Muscle of leg (tissue), 11 donors: ENCODE measurements around the gene PRKCZ. TPM values are rescaled to one million over a fixed set of nuclear protein-coding genes. Genes with fewer than 3 reads are reported as not detected.

Experiments
- DNase-seq: peaks from one replicate; pipeline ENCODE4 v3.0.0; 2013
- H3K27ac ChIP-seq: one replicate; pipeline ENCODE4 v1.5.1; 2013; ENCODE audit warnings: mild to moderate bottlenecking, low read length, control low read depth
- H3K27me3 ChIP-seq: one replicate; pipeline ENCODE4 v1.6.1; 2013; ENCODE audit warnings: low read length; ENCODE audit not compliant: control insufficient read depth, insufficient read depth
- H3K36me3 ChIP-seq: one replicate; pipeline ENCODE4 v1.6.1; 2013; ENCODE audit warnings: low read length; ENCODE audit not compliant: control insufficient read depth, insufficient read depth
- H3K4me1 ChIP-seq: one replicate; pipeline ENCODE4 v1.6.1; 2013; ENCODE audit warnings: low read length; ENCODE audit not compliant: control insufficient read depth, insufficient read depth
- H3K4me3 ChIP-seq: one replicate; pipeline ENCODE4 v1.5.1; 2013; ENCODE audit warnings: low read length, control low read depth
- H3K9me3 ChIP-seq: replicated peaks from 2 replicates; pipeline ENCODE4 v1.6.1; 2013; ENCODE audit warnings: low read depth, low read length; ENCODE audit not compliant: control insufficient read depth
- WGBS: methylation state at CpG from one replicate; pipeline ENCODE4 v1.1.5; 2013; ENCODE audit warnings: missing lambda C conversion rate; ENCODE audit not compliant: insufficient coverage; 5-methylcytosine and 5-hydroxymethylcytosine counted together
- polyA plus RNA-seq, 8 donors: library from polyadenylated mRNA; unstranded; fragments of 120-200 nt; gene quantifications; one replicate each; pipeline versions ENCODE4 v1.2.1 to v1.2.3, GENCODE V29; 2013; ENCODE audit warnings: inconsistent platforms in 1 of 8, low replicate concordance in 1 of 8; ENCODE audit not compliant: insufficient read length in 8 of 8, insufficient read depth in 1 of 8
- total RNA-seq: library from RNA; stranded (reverse); fragments of 120-200 nt; gene quantifications from one replicate; pipeline ENCODE4 v1.2.4, GENCODE V29; 2013

Gene PRKCZ
- total and polyA plus RNA-seq, 9 donors, result 4.0 to 10.5 (median 5.7) TPM

GRCh38 chr1:2192031-2192995 is 142.1 kb downstream of the PRKCZ start:
- no peak overlapping the region for H3K4me3 ChIP-seq
- peak overlapping the region; percentile 81 for H3K27ac ChIP-seq
- peak; percentile 93 for DNase-seq
- H3K4me1 ChIP-seq, result peaks cover 59% of the 10 kb centered on the region
- H3K9me3 ChIP-seq, result no peaks in the 10 kb centered on the region
- 48% methylated on average over 24 of the region's 30 CpGs for WGBS
- peaks cover 3% of the 10 kb centered on the region for H3K36me3 ChIP-seq
- H3K27me3 ChIP-seq, result no peaks in the 10 kb centered on the region

DNA sequence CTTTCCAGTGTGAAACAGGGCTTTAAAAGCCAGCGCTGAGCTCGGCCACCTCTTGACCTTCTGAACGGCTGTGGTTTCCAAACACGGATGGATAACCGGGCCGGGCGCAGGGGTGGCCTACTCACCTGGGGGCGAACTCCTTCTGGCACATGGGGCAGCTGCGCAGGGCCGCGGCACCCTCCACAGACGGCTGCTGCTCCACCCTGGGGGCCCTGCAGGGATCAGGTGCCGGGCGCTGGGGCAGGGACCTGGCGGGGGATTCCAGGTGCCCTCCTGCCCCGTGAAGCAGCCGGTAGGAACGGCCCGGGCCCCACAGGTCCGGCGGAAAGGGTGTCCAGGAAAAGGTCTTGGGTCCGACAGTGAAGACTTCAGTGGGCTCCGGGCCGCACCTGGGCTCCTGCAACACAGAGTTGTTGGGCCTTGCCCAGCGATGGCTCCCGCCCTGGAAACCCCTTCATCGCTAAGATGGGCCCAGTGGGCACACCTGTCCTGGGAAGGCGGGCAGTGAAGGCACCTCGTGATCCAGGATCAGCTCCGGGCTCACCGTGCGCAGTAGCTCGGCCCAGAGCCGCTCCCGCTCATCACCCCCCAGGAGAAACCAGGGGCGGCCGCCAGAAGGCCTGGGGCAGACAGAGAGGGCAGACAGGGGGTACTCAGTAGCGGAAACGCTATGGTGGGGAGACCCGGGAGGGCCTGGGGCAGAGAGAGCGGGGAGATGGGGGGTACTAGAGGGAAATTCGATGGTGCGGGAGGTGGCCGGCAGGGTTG is 143.5 kb downstream of the PRKCZ start:
- Histone ChIP-seq H3K36me3 (peaks cover 3% of the 10 kb centered on the region), H3K4me1 (peaks cover 66% of the 10 kb centered on the region), H3K27me3 (no peaks in the 10 kb centered on the region), H3K27ac (peak overlapping the region; percentile 65), H3K4me3 (peak overlapping the region; percentile 18), H3K9me3 (no peaks in the 10 kb centered on the region)
- WGBS, result 53% methylated on average over 39 of the region's 44 CpGs
- no peak for DNase-seq

GRCh38 chr1:2194319-2194897 is 144.2 kb downstream of the PRKCZ start, which contains the start of gene FAAP20:
Gene FAAP20 (minus strand): TSS chr1:2194772. CDS start chr1:2194749, 23 bp downstream.
- no peak for DNase-seq

DNA sequence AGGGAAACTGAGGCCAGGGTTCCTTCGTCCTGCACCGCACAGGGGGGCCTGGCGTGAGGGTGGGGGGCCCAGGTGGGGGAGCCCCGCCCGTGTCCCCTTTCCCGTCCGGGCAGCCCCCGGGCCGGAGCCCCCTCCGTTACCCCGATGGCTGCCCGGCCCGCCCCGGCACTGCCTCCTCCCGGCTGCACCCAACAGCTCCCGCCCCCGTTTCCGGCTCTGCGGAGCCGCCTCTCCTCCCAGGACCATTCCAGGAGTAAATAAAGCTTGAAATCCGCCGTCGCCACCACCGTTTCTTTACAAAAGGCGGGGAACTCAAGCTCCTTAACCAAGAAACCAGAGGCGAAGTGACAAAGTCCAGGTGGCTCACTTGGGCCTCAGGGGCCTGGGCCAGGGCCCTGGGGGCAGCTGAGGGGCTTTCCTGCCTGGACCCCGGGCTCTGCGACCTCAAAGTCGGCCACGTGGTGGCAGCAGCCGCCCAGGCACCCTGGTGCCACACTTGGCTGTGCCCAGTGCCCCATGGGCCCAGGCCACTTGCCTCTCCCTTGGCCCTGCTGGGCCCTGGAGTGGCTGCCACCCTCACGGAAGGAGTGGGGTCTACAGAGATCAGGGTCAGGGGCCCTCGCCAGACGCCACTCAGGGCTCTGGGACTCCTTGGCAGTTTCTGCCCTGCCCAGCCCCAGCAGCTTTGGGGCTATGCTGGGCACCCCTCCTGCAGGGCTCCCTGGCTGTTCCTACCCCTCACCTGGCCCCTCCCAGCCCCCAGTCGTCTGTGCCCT is 144.9 kb downstream of the PRKCZ start:
- Histone ChIP-seq H3K36me3 (peaks cover 3% of the 10 kb centered on the region), H3K9me3 (no peaks in the 10 kb centered on the region), H3K4me3 (peak overlapping the region; percentile 70), H3K27ac (peak overlapping the region; percentile 95), H3K4me1 (peaks cover 67% of the 10 kb centered on the region), H3K27me3 (no peaks in the 10 kb centered on the region)
- peak; percentile 95 for DNase-seq
- WGBS, result 3% methylated on average over 32 of the region's 35 CpGs

More at GRCh38 chr1:2194319-2194897, 144.2 kb downstream of the PRKCZ start, which contains the start of gene FAAP20:
- H3K36me3 ChIP-seq, result peaks cover 3% of the 10 kb centered on the region
- peak within 1 kb of the TSS; percentile 95 for H3K27ac ChIP-seq
- H3K9me3 ChIP-seq, result no peaks in the 10 kb centered on the region
- no peaks in the 10 kb centered on the region for H3K27me3 ChIP-seq
- H3K4me1 ChIP-seq, result peaks cover 68% of the 10 kb centered on the region
- whole genome bisulfite sequencing, result under 1% methylated on average over 47 of the region's 63 CpGs
- H3K4me3 ChIP-seq, result peak within 1 kb of the TSS; percentile 70

GRCh38 chr1:2195785-2196184 is 145.6 kb downstream of the PRKCZ start:
- no peak for DNase-seq
- H3K36me3 ChIP-seq, result no peaks in the 10 kb centered on the region
- 57% methylated on average over 11 of the region's 11 CpGs for WGBS
- H3K27ac ChIP-seq, result peak overlapping the region; percentile 95
- H3K4me1 ChIP-seq, result peaks cover 67% of the 10 kb centered on the region
- no peaks in the 10 kb centered on the region for H3K9me3 ChIP-seq
- H3K4me3 ChIP-seq, result no peak overlapping the region
- no peaks in the 10 kb centered on the region for H3K27me3 ChIP-seq

DNA sequence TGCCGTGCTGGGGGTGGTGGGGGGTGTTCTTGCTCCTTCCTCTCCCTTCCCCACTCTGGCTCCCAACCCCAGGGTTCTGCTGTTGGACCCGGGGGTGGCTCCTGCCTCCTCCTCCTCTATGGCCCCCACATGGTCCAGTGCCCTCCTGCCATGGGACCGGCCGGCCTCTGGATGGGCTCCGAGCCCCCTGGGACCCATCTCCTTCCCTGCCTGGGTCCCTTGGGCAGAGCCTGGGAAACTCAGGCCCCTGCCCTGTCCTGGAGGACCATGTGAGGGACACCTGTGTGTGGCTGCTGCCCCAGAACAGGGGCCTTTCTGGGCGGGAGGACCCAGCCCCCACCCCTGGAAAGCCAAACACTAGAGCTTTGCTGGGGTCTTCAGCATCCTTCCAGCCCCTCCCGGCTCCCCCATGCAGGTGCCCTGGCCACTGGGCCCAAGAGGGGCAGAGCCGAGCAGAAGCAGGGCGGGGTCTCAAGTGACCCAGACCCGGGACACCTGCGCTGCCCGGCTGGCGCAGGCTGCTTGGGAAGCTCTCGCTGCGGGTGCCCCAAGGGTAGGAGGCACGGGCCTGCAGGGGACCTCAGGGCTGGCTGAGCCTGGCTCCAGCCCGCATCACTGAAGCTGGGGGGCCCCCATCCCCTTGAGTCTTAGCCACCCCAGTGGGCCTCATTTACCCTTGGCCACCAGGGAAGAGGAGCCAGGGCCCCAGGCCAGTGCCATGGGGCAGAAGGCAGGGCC is 146.9 kb downstream of the PRKCZ start:
- no peaks in the 10 kb centered on the region for H3K27me3 ChIP-seq
- H3K4me3 ChIP-seq, result no peak overlapping the region
- peaks cover 61% of the 10 kb centered on the region for H3K4me1 ChIP-seq
- H3K36me3 ChIP-seq, result no peaks in the 10 kb centered on the region
- no peak overlapping the region for H3K27ac ChIP-seq
- DNase-seq, result no peak
- WGBS, result 86% methylated on average over 15 of the region's 17 CpGs
- H3K9me3 ChIP-seq, result no peaks in the 10 kb centered on the region

- H3K4me3 ChIP-seq, result no peak overlapping the region
- peaks cover 55% of the 10 kb centered on the region for H3K4me1 ChIP-seq
- no peaks in the 10 kb centered on the region for H3K36me3 ChIP-seq
- H3K27ac ChIP-seq, result peak overlapping the region; percentile 15
- 67% methylated on average over 6 of the region's 10 CpGs for WGBS
- DNase-seq, result no peak
- H3K27me3 ChIP-seq, result no peaks in the 10 kb centered on the region
- no peaks in the 10 kb centered on the region for H3K9me3 ChIP-seq
Measured at GRCh38 chr1:2197707-2198165, 147.5 kb downstream of the PRKCZ start.

DNA sequence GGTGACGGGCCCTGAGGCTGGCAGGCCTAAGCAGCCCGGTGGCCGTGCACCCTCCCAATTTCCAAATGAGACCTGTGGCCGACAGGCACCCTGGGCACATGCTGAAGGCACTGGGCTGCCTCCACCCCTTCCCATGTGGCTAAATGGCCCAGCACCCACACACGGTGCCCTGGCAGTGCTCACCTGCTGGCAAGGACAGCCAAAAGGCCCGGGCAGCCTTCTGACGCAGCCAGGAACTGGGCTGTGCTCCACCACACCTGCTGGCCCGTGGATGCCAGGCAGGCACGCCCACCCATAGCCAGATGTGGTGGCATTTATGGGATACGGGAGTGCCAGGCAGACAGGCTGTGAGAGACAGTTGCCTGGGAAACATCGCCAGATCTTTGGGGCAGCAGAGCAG is 148.4 kb downstream of the PRKCZ start:
- 77% methylated on average over 11 of the region's 11 CpGs for WGBS
- Histone ChIP-seq H3K9me3 (no peaks in the 10 kb centered on the region), H3K27me3 (no peaks in the 10 kb centered on the region), H3K27ac (peak overlapping the region; percentile 91), H3K4me3 (no peak overlapping the region), H3K36me3 (no peaks in the 10 kb centered on the region), H3K4me1 (peaks cover 56% of the 10 kb centered on the region)
- no peak for DNase-seq
